WTC11 (cell line): Measurements from ENCODE around the gene NSD1. TPM values are rescaled to one million over a fixed set of nuclear protein-coding genes. Genes with fewer than 3 reads are reported as not detected.

ENCODE experiments used
- ATAC-seq: fragments of 200-7000 bp; cut with Tn5 transposase; 2 replicates; pipeline ENCODE4 v1.10.0; 2021; ENCODE audit warnings: mild to moderate bottlenecking, moderate library complexity
- CTCF ChIA-PET: fragments of 300-600 bp; sonication (Branson Sonifier 250); formaldehyde crosslinking; loops from one replicate; lab custom pipeline; 2021; ENCODE audit warnings: antibody characterized with exemption; lab: Charles Lee
- POLR2A ChIA-PET: fragments of 350-600 bp; sonication (Branson Sonifier 250); formaldehyde crosslinking; loops from one replicate; lab custom pipeline; 2021; ENCODE audit warnings: antibody characterized with exemption; lab: Charles Lee
- DNase-seq: peaks from one replicate; pipeline ENCODE4 v3.0.0; 2021; ENCODE audit warnings: low spot score
- H3K27ac Mint-ChIP-seq: 2 replicates; pipeline ENCODE4 v1.8.0; 2021; ENCODE audit warnings: mixed read lengths
- H3K27me3 Mint-ChIP-seq: 2 replicates; pipeline ENCODE4 v1.8.0; 2021; ENCODE audit warnings: low read depth, mild to moderate bottlenecking, moderate library complexity, mixed read lengths
- H3K36me3 Mint-ChIP-seq: 2 replicates; pipeline ENCODE4 v1.8.0; 2021; ENCODE audit warnings: mixed read lengths
- H3K4me1 Mint-ChIP-seq: 2 replicates; pipeline ENCODE4 v1.8.0; 2022; ENCODE audit warnings: mixed read lengths
- H3K4me3 Mint-ChIP-seq: 2 replicates; pipeline ENCODE4 v1.8.0; 2021; ENCODE audit warnings: mild to moderate bottlenecking, moderate library complexity, mixed read lengths
- H3K9me3 Mint-ChIP-seq: 2 replicates; pipeline ENCODE4 v1.8.0; 2021; ENCODE audit warnings: mixed read lengths
- ATF1 ChIP-seq: sonication (generic); formaldehyde crosslinking; IDR thresholded peaks from 2 replicates; pipeline ENCODE4 v1.8.1; 2023; ENCODE audit warnings: mild to moderate bottlenecking, moderate library complexity, missing genetic modification reagents
- E2F5 ChIP-seq: sonication (generic); formaldehyde crosslinking; IDR thresholded peaks from 2 replicates; pipeline ENCODE4 v1.8.1; 2022; ENCODE audit warnings: mild to moderate bottlenecking, moderate library complexity, missing genetic modification reagents
- FOXK1 ChIP-seq: sonication (generic); formaldehyde crosslinking; IDR thresholded peaks from 2 replicates; pipeline ENCODE4 v1.8.0; 2022; ENCODE audit warnings: mild to moderate bottlenecking, moderate library complexity, missing genetic modification reagents
- FOXP4 ChIP-seq: sonication (generic); formaldehyde crosslinking; IDR thresholded peaks from 2 replicates; pipeline ENCODE4 v1.8.0; 2022; ENCODE audit warnings: mild to moderate bottlenecking, missing genetic modification reagents
- IRF1 ChIP-seq: sonication (generic); formaldehyde crosslinking; IDR thresholded peaks from 2 replicates; pipeline ENCODE4 v1.8.0; 2023; ENCODE audit warnings: missing genetic modification reagents
- MYBL2 ChIP-seq: sonication (generic); formaldehyde crosslinking; IDR thresholded peaks from 2 replicates; pipeline ENCODE4 v1.8.1; 2023; ENCODE audit warnings: mild to moderate bottlenecking, moderate library complexity, missing genetic modification reagents
- NFE2L1 ChIP-seq: sonication (generic); formaldehyde crosslinking; IDR thresholded peaks from 2 replicates; pipeline ENCODE4 v1.8.1; 2023; ENCODE audit warnings: missing genetic modification reagents
- NR3C1 ChIP-seq: sonication (generic); formaldehyde crosslinking; conservative IDR thresholded peaks from 2 replicates; pipeline ENCODE4 v1.8.1; 2023; ENCODE audit warnings: low read depth, mild to moderate bottlenecking, missing genetic modification reagents
- PRDM15 ChIP-seq: sonication (generic); formaldehyde crosslinking; IDR thresholded peaks from 2 replicates; pipeline ENCODE4 v1.8.0; 2022; ENCODE audit warnings: missing genetic modification reagents
- PREB ChIP-seq: sonication (generic); formaldehyde crosslinking; IDR thresholded peaks from 2 replicates; pipeline ENCODE4 v1.8.1; 2022; ENCODE audit warnings: mild to moderate bottlenecking, missing genetic modification reagents, moderate library complexity, borderline replicate concordance
- RORB ChIP-seq: fragments of 250-450 bp; sonication (Bioruptor Pico); IDR thresholded peaks from 2 replicates; pipeline ENCODE4 v1.9.0; 2021; ENCODE audit warnings: mild to moderate bottlenecking
- TP53 ChIP-seq: sonication (generic); formaldehyde crosslinking; IDR thresholded peaks from 2 replicates; pipeline ENCODE4 v1.8.1; 2023; ENCODE audit warnings: mild to moderate bottlenecking, missing genetic modification reagents
- ZBTB43 ChIP-seq: sonication (generic); formaldehyde crosslinking; IDR thresholded peaks from 2 replicates; pipeline ENCODE4 v1.8.1; 2023; ENCODE audit warnings: mild to moderate bottlenecking, missing genetic modification reagents
- ZMAT4 ChIP-seq: fragments of 250-450 bp; sonication (Bioruptor Pico); IDR thresholded peaks from 2 replicates; pipeline ENCODE4 v1.9.0; 2021; ENCODE audit warnings: mild to moderate bottlenecking
- ZNF232 ChIP-seq: sonication (generic); formaldehyde crosslinking; IDR thresholded peaks from 2 replicates; pipeline ENCODE4 v1.8.0; 2022; ENCODE audit warnings: mild to moderate bottlenecking, missing genetic modification reagents
- ZNF317 ChIP-seq: sonication (generic); formaldehyde crosslinking; IDR thresholded peaks from 2 replicates; pipeline ENCODE4 v1.8.1; 2023; ENCODE audit warnings: low read depth, mild to moderate bottlenecking, moderate library complexity, missing genetic modification reagents, borderline replicate concordance
- ZNF423 ChIP-seq: fragments of 250-450 bp; sonication (Bioruptor Pico); IDR thresholded peaks from 2 replicates; pipeline ENCODE4 v2.1.2; 2022; ENCODE audit warnings: mild to moderate bottlenecking, moderate library complexity
- total RNA-seq: library from RNA; stranded (reverse); gene quantifications from 3 replicates; pipeline ENCODE4 v1.2.3, GENCODE V29; 2021
- TF ChIP-seq, protein P1 (sequence below): fragments of 250-450 bp; sonication (Bioruptor Pico); IDR thresholded peaks from 2 replicates; pipeline ENCODE4 v1.9.0; 2021; ENCODE audit warnings: moderate library complexity, mild to moderate bottlenecking, inconsistent platforms, borderline replicate concordance
- TF ChIP-seq, protein P2 (sequence below): sonication (generic); formaldehyde crosslinking; IDR thresholded peaks from 2 replicates; pipeline ENCODE4 v1.8.1; 2023; ENCODE audit warnings: mild to moderate bottlenecking, missing genetic modification reagents
- TF ChIP-seq, protein P3 (sequence below): fragments of 250-450 bp; sonication (Bioruptor Pico); IDR thresholded peaks from 2 replicates; pipeline ENCODE4 v1.9.0; 2021; ENCODE audit warnings: mild to moderate bottlenecking

Gene NSD1
- total RNA-seq, 1 experiment from 2014 or later: 148 TPM

GRCh38 chr5:177269976-177270375 is 136.4 kb downstream of the NSD1 start:
- Mint-ChIP-seq H3K9me3 (no peaks in the 10 kb centered on the region), H3K27me3 (no peaks in the 10 kb centered on the region), H3K36me3 (peaks cover 85% of the 10 kb centered on the region), H3K4me1 (peaks cover 11% of the 10 kb centered on the region), H3K4me3 (no peak overlapping the region), H3K27ac (peak overlapping the region; percentile 91)
- ATAC-seq (no peak), DNase-seq (no peak)
- CTCF ChIA-PET: interaction anchor here (0.9 kb wide), 1 partner anchor 156 kb away, joined by 3 read pairs; no protein-coding TSS in a partner anchor
- TF ChIP-seq IRF1 (CRISPR knock-in tag): no peak
- TF ChIP-seq ATF1 (CRISPR knock-in tag): no peak
- no peak for TF ChIP-seq FOXP4 (CRISPR knock-in tag)
- TF ChIP-seq NR3C1 (CRISPR knock-in tag): no peak
- no peak for TF ChIP-seq NFE2L1
- TF ChIP-seq E2F5: no peak
- no peak for TF ChIP-seq ZMAT4 (CRISPR knock-in tag)
- no peak for TF ChIP-seq ZBTB43 (CRISPR knock-in tag)
- TF ChIP-seq, protein P1, sequence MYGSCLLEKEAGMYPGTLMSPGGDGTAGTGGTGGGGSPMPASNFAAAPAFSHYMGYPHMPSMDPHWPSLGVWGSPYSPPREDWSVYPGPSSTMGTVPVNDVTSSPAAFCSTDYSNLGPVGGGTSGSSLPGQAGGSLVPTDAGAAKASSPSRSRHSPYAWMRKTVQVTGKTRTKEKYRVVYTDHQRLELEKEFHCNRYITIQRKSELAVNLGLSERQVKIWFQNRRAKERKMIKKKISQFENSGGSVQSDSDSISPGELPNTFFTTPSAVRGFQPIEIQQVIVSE: no peak
- TF ChIP-seq MYBL2: no peak
- TF ChIP-seq TP53 (CRISPR knock-in tag): no peak
- TF ChIP-seq RORB (CRISPR knock-in tag): no peak
- TF ChIP-seq, protein P2, sequence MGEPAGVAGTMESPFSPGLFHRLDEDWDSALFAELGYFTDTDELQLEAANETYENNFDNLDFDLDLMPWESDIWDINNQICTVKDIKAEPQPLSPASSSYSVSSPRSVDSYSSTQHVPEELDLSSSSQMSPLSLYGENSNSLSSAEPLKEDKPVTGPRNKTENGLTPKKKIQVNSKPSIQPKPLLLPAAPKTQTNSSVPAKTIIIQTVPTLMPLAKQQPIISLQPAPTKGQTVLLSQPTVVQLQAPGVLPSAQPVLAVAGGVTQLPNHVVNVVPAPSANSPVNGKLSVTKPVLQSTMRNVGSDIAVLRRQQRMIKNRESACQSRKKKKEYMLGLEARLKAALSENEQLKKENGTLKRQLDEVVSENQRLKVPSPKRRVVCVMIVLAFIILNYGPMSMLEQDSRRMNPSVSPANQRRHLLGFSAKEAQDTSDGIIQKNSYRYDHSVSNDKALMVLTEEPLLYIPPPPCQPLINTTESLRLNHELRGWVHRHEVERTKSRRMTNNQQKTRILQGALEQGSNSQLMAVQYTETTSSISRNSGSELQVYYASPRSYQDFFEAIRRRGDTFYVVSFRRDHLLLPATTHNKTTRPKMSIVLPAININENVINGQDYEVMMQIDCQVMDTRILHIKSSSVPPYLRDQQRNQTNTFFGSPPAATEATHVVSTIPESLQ (CRISPR knock-in tag): no peak
- TF ChIP-seq ZNF423 (CRISPR knock-in tag): no peak
- no peak for TF ChIP-seq ZNF232 (CRISPR knock-in tag)
- POLR2A ChIA-PET: no interaction called here

- ATAC-seq (no peak), DNase-seq (no peak)
- ChIA-PET POLR2A (no interaction called here), CTCF (interaction anchor here (0.9 kb wide), 1 partner anchor 157 kb away, joined by 3 read pairs; no protein-coding TSS in a partner anchor)
- no peaks in the 10 kb centered on the region for H3K9me3 Mint-ChIP-seq
- H3K27me3 Mint-ChIP-seq: no peaks in the 10 kb centered on the region
- H3K4me3 Mint-ChIP-seq: no peak overlapping the region
- peak overlapping the region; percentile 44; the same call in 1 of the 2 replicates for H3K27ac Mint-ChIP-seq
- H3K4me1 Mint-ChIP-seq: peaks cover 11% of the 10 kb centered on the region
- H3K36me3 Mint-ChIP-seq: peaks cover 83% of the 10 kb centered on the region
- TF ChIP-seq RORB (CRISPR knock-in tag): no peak
- no peak for TF ChIP-seq PRDM15
- TF ChIP-seq FOXK1 (CRISPR knock-in tag): no peak
- TF ChIP-seq, protein P3, sequence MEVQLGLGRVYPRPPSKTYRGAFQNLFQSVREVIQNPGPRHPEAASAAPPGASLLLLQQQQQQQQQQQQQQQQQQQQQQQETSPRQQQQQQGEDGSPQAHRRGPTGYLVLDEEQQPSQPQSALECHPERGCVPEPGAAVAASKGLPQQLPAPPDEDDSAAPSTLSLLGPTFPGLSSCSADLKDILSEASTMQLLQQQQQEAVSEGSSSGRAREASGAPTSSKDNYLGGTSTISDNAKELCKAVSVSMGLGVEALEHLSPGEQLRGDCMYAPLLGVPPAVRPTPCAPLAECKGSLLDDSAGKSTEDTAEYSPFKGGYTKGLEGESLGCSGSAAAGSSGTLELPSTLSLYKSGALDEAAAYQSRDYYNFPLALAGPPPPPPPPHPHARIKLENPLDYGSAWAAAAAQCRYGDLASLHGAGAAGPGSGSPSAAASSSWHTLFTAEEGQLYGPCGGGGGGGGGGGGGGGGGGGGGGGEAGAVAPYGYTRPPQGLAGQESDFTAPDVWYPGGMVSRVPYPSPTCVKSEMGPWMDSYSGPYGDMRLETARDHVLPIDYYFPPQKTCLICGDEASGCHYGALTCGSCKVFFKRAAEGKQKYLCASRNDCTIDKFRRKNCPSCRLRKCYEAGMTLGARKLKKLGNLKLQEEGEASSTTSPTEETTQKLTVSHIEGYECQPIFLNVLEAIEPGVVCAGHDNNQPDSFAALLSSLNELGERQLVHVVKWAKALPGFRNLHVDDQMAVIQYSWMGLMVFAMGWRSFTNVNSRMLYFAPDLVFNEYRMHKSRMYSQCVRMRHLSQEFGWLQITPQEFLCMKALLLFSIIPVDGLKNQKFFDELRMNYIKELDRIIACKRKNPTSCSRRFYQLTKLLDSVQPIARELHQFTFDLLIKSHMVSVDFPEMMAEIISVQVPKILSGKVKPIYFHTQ (CRISPR knock-in tag): no peak
- TF ChIP-seq PREB (CRISPR knock-in tag): no peak
- no peak for TF ChIP-seq ZNF317 (CRISPR knock-in tag)
Observed at GRCh38 chr5:177270653-177271052, 137.1 kb downstream of the NSD1 start.
